ENCODE results near the gene ACRV1.
"Not testable (repeated sequence)": the region's sequence is repeated elsewhere in the genome, so short reads cannot be mapped to it uniquely, and the experiment has no call there.

Gene ACRV1, protein sequence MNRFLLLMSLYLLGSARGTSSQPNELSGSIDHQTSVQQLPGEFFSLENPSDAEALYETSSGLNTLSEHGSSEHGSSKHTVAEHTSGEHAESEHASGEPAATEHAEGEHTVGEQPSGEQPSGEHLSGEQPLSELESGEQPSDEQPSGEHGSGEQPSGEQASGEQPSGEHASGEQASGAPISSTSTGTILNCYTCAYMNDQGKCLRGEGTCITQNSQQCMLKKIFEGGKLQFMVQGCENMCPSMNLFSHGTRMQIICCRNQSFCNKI

DNA sequence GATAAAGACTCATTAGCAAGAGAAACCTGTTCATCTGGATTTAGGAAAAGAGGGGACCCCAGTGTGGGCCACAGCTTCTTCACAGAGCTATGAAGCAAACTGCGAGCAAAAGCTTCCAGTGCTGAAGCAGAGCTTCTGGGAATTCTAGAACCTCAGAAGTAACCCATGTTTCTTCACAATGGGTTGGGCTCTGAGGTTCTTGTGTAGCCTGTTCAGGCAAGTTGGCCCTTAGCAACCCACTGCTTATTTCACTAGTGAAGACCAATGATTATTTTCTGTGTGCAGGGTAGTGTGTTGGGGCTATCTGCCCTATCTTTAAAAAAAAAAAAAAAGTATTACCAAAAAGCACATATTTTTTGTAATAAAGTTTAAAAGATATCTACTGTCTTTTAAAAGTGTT lies at the start of gene ACRV1:
ACRV1 (minus strand) TSS at position 101 of the 400 bp plus-strand sequence; CDS start at position 34, 67 bp downstream.
- no peak for DNase-seq (ENCODE audit: low spot score)

DNA sequence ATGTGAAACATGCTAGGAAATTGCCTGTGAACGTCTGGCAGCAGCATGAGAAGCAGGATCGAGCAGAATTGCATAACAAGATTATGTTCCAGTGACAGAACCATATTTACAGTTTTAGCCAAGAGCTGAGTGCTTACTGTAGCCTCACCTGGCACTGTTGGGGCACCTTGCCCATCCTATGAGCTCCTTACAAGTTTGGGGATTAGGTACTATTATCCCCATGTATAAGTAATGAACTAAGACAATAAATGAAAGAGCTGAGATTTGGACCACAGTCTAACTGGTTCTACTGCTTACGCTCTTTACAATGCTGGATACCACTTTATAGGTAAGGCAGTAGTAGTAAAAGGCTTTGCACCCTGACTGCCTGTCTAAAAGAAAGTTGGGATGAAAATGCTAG lies 48.3 kb upstream of the ACRV1 start:
- no peak for DNase-seq (ENCODE audit: low spot score)

DNA sequence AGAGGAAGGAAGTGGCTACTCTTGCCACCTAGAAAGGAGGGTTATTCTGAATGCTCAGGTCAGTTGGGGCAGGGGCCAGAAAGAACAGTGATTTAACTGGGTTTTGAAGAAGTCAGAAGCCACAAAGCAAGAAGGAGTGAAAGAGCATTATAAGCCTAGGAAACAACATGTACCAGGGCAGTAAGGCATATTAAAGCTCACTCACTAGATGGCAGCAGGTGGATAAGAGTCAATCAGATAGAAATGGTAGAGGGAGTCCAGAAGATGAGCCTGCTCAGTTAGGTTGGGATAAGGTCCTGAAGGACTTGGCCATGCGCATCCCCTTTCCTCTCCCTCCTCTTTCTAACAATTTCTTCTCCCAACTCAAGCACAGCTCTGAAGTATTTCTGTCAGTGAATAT lies 43.5 kb upstream of the ACRV1 start:
- DNase-seq (ENCODE audit: low spot score): peak; percentile 49

DNA sequence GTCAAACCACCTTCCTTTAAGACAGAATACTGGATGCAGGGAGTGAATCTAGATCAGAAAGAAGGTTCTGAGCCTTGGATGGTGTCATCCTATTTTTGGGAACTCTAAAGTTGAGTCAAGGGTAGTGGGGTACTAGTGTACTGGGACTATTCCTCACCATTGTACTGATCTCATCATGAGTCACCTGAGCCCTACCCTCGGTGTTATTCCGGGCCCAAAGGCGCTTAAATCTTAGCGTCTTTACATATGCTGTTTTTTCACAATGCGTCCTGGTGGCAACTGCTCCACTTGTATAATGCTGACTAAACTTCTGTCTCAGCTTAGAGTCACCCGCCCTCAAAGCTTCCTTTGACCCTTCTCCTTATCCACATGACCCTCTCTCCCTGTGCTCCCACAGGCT lies 40.1 kb upstream of the ACRV1 start:
- DNase-seq (ENCODE audit: low spot score): peak; percentile 83

DNA sequence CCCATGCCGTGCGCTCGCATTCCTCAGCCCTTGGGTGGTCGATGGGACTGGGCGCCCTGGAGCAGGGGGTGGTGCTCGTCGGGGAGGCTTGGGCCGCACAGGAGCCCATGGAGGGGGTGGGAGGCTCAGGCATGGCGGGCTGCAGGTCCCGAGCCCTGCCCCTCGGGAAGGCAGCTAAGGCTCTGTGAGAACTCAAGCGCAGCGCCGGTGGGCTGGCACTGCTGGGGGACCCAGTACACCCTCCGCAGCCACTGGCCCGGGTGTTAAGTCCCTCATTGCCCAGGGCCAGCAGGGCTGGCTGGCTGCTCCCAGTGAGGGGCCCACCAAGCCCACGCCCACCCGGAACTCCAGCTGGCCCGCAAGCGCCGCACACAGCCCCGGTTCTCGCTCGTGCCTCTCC lies 24.0 kb upstream of the ACRV1 start:
- not testable (repeated sequence) for DNase-seq (ENCODE audit: low spot score)

DNA sequence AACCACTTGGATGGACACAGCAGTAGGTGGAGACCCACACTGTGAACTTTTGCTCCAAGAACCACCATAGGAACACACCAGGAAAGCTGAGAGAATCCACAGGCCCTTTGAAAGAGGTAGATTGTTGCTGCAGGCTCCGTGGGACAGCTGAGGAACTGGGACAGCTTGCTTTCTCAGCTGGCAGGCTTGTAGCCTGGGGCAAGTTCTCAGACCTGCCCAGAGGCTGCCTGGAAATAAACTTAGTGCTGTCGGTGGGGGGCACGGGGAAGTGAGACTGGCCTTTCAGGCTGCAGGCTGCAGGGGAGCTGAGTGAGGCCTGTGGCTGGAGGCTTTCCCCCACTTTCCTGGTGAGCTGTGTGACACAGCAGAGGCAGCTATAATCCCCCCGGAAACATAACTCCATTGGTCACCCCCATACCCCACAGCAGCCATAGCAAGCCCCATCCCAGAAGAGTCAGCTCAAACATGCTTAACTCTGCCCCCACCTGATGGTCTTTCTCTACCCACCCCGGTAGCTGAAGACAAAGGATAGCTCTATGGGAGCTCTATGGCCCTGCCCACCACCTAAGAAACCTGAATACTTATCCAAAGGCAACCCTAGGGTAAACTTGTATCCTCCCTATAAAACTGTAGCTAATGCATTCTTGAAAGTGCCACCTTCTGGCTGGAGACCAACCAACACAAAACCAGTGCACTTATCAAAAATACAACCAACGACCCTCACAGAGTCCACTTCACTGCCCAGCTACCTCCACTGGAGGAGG lies 21.4 kb upstream of the ACRV1 start:
- DNase-seq (ENCODE audit: low spot score): no peak

DNA sequence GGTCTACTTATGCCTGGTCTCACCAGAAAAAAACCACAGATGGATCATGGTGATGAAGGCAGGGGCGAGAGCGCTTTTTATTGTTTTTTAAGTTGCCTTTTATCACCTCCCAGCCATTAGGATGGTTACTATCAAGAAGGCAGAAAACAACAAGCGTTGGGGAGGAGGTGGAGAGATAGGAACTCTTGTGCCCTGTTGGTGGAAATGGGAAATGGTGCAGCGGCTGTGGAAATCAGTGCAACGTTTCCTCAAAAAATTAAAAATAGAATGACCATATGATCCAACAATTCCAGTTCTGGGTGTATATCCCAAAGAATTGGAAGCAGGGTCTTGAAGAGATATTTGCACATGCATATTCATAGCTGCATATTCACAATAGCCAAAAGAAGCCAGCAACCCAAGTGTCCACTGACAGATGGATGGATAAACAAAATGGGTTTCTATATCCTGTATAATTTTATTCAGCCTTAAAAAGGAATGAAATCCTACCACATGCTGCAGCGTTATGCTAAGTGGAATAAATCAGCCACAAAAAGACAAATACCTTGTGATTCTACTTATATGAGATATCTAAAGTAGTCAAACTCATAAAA lies 20.5 kb upstream of the ACRV1 start:
- no peak for DNase-seq (ENCODE audit: low spot score)

DNA sequence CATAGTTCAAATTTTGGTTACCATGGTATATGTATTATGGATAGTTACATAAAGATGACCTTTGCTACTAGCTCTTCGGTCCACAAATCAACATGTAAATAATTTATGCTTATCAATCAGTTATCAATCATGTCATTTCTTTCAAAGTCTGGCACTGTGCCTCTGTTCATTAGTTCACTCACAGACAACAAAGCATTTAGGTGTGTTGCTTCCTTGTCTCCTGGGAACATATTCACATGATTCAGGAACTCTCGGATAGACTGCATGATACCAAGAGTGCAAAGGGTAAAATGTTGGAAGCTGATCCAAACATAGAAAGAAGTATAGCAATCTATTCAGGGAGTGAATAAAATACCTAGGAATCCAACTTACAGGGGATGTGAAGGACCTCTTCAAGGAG lies 14.3 kb upstream of the ACRV1 start:
- no peak for DNase-seq (ENCODE audit: low spot score)

DNA sequence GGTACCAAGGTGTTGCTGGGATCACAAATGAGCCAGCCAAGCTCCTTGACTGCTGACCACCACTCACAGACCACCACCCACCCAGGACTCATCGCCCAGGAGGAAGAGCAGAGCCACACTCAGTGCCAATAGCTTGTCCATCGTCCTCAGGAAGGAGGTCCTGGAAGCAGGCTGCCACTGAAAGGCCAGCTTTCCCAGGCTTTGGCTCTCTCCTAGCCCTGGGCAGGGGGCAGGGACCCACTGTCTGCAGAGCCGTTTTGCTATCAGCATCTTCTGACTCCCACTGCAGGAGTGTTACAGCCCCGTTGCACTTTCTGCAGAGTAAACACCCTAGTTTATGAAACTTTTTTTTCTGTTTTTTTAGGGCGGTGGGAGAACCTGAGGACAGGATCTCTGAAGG lies 12.2 kb upstream of the ACRV1 start:
- DNase-seq (ENCODE audit: low spot score): no peak

DNA sequence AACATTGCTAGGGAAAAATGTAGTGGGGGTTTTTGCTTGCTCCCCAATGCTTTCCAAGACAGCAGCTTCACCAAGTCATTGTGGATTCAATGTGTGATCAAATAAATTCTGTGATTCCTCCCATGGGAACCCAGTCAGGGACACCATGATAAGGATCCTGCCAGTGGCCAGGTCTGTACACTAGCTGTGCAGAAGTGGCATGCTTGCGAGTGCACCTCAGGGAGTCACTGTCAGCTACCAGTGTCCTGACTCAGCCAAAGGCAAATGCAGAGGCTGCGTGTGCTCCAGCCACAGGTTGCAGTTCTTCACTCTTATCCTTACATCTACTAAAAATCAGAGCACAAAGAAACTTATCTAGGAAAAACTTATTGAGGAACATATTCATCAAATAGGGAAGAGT lies 9.4 kb upstream of the ACRV1 start:
- no peak for DNase-seq (ENCODE audit: low spot score)

DNA sequence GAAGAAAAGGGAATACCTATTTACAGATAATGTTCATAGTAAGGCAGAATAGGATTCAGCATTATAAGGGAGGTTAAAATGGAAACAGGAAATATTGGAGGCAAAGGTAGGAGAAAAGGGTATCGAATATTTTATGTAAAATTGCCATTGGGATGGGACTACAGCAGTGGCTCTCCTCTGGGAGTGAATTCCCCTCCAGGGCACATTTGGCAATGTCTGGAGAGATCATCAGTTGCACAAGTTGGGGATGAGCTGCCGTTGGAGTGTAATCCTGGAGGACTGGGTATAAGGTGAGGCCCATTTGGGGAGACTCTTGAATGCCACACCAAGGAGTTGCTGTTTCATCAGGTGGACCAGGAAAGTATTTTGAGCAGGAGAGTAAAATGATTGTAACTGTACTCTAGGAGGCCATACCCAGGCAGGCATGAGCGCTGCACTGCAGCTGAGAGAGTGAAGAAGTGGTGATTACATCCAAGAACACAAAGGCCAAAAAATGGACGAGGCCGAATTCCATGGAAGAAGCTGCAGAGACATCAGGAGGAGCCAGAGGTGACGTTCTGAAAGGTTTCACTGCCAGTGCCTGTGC lies 8.7 kb upstream of the ACRV1 start:
- no peak for DNase-seq (ENCODE audit: low spot score)

DNA sequence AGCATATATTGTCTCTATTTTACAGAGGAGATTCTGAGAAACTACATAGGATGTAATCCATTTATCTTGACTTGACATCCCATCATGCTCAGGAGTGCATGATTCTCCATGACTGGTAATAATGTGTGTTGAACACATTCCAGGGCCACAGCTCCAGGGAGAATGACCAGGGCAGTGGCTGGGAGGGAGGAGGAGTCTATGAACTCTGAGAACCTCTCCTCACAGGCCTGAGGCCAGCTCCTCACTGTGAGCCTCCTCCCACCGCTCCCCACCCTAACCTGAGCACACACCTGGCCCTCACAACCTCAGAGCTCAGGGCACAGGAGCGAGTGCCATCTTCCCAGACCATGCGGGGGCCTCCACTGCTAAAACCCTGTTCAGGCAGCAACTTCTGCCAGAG lies 8.0 kb upstream of the ACRV1 start:
- no peak for DNase-seq (ENCODE audit: low spot score)

DNA sequence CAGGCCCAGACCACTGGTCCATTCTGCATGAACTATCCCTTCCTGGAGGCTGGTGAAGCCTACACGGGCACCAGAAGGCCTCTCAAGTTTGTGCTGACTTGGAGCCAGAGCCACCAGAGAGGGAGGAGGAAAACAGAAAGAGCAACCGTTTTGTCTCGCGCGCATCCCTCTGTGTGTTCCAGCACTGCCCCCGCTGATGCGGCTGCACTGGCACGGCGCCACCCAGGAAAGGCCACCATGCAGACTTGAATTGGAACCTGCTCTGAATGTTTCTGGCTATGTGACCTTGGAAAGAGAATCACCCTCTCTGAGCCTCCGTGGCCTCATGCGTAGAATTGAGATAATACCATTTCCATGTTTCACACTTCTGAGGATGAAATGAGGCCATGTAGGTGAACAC lies 7.4 kb upstream of the ACRV1 start:
- DNase-seq (ENCODE audit: low spot score): no peak

DNA sequence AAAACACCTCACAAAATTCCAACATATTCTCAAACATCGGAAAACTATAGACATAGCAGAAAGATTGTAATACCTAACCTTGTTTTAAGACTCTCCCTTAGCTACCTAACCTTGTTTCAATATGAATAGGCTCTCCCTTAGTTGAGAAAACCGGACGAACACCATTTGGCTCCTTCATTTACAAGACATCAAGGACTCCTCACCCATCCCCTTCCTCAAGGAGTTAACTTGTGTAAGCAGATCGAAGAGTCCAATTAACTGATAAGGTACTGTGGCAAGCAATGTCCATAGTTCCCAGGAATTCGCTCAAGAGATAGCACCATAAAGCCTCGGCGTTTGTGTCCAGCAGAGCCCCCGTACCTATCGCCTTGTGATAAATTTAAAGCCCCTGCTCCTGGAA lies 4.6 kb upstream of the ACRV1 start:
- no peak for DNase-seq (ENCODE audit: low spot score)

DNA sequence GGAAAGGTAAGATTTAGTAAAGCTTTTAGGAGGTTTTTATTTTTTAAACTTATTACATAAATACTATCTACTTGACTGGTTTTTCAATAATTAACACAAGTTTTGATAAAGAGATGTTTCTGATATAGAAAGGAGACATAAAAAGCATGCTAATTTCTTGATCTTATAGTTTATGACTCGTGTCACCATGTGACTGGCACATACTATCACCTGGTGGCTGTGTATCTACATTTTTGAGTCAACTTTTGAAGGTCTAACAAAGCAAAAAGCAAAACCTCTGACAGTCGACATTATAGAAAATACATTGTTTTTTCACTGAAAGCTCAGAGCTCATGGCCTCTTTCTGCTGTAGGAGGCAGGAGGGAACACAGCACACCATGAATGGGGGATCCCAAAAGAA lies 810 bp downstream of the ACRV1 start:
- DNase-seq (ENCODE audit: low spot score): no peak

DNA sequence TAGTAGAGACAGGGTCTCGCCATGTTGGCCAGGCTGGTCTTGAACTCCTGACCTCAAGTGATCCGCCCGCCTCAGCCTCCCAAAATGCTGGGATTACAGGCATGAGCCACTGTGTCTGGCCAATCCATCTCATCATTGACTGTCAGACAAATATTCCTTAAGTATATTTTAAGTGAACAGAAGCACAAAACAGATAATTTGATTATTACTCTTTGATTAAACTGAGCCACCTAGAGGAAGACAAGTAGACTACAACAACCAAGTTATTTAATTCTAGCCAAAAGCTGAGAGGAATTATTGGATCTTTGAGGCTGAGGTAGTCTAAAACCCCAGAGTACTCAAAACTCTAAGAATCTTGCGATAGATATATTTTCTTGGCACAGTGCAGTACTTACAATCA lies 1.2 kb downstream of the ACRV1 start:
- DNase-seq (ENCODE audit: low spot score): peak; percentile 45

DNA sequence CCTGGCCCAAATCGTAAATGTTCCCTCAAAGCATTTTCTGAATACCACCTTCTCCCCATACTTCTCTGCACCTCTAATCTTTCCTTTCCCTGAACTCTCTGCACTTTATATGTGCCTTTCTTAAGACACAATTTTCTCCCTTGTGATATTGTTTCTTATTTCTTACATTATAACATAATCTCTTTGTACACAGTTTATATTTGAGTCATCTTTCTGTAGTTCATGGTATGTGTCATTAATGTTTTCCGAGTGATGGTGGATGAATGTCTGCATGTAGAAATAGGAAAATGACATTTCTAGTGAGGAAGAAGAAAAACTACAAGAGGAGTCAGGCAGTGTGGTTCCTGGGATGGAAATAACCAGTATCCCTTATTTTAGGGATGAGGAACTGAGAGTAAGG lies 5.5 kb downstream of the ACRV1 start:
- no peak for DNase-seq (ENCODE audit: low spot score)

DNA sequence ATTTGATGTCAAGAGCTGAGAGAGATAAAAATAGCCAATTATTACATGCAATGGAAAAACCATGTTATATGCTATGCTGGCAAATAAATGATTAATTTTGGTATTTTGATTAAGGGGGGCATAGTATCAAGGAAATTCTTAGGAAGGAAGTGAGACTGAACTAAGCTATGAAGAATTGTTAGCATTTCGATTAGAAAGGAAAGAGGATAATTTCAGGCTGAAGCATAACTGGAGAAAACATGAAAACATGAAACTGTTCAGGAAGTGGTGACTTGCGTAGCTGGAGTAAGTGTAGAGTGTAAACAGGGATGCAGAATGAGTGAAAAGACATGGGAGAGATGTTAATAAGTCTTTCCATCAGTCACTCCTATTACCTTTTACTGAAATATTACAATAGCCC lies 6.4 kb downstream of the ACRV1 start:
- DNase-seq (ENCODE audit: low spot score): no peak

DNA sequence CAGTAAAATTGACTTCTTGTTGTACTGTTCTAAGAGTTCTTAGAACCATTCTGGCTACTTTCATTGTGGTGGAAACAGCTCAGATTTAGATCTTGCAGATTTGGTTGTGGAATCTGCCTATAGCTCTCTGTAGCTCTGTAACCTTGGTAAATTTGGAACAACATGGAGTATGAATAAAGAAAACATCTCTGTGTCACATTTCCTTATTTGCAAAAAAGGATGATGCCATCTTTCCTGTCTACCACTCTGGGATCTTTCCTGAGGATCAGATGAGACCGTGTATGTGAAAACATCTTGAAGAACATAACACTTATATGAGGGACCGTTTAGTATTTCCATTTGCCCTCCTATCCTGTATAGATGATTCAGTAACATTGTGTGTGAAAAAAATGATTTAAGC lies 9.1 kb downstream of the ACRV1 start:
- no peak for DNase-seq (ENCODE audit: low spot score)

DNA sequence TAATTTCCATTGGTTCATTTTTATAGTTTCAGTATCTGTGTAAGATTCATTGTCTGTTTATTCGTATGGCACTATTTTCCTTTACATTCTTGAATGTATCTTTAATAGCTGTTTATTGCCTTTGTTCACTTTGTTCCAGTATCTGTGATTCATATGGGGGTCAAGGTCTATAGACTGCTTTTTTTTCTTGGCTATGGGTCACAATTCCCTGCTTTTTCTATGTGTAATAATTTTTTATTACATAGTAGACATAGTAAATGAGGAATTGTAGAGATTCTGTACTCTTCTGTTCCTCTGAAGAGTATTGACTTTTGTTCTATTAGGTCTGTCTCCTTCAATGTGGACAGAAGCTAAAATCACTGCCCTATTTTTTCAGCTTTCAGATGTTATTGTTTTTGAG lies 10.5 kb downstream of the ACRV1 start:
- DNase-seq (ENCODE audit: low spot score): no peak

DNA sequence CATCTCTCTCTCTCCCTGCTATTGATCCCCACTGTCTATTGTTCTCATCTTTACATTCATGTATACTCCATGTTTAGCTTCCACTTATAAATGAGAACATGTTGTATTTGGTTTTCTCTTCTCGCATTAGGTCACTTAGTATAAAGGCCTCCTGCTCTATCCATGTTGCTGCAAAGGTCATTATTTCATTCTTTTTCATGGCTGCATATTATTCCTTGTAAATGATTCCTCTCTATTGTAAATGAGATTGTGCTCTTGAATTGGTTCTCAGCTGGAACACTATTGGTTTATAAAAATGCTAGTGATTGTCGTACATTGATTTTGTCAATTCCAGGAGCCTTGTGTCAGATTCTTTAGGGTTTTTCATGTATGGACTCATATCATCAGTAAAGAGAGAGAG lies 13.5 kb downstream of the ACRV1 start:
- DNase-seq (ENCODE audit: low spot score): no peak

DNA sequence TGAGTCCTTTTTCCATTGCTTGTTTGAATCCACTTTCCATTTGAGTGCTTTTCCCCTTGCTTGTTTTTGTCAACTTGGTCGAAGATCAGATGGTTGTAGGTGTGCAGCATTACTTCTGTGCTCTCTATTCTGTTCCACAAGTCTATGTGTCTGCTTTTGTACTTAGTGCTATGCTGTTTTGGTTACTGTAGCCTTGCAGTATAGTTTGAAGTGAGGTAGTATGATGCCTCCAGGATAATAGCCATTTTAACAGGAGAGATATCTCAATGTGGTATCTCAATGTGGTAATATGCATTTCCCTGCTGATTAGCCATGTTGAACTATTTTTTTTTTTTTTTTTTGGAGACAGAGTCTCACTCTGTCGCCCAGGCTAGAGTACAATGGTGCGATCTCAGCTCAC lies 16.7 kb downstream of the ACRV1 start:
- no peak for DNase-seq (ENCODE audit: low spot score)

DNA sequence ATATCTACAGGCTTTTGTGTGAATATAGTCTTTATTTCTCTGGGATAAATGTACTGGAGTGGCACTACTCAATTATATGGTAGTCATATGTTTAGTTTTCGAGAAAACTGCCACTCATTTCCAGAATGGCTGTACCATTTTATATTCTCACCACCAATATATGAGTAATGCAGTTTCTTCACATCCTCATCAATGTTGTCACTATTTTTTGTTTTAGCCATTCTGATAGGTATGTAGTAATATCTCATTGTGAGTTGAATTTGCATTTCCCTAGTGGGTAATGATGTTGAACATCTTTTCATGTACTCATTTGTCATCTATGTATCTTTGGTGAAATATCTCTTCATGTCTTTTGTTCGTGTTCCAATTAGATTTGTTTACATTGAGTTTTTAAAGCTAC lies 18.0 kb downstream of the ACRV1 start:
- DNase-seq (ENCODE audit: low spot score): no peak
